Measurements from ENCODE around the gene NPC2. TPM values are rescaled to one million over a fixed set of nuclear protein-coding genes. Genes with fewer than 3 reads are reported as not detected.

NPC2 gene
- total RNA-seq, 1 donor from 2014 or later, result 93.5 TPM

DNA sequence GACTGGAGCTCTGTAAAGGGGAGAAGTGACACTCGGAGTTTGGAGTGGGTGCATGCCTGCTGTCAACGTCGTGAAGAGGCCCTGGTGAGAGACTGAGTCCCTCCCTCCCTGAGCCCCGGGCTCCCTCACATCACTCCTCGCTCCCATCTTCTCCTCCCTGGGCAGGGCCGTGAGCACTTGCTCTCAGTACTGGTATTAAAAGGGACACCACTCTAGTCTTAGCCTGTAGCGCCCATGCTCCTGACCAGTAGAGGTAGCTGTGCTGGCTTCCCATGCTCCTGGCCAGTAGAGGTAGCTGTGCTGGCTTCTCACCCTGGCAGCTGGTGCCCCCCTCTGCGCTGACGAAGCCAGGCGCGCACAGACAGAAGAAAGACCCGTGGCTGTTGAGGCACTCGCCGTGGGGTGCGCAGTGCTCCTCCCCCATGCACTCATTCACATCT lies 15.2 kb upstream of the NPC2 start:
- DNase-seq, result no peak
- peak; percentile 14 for TF ChIP-seq CTCF (IDR thresholded peaks at IDR 0.05; ENCODE audit: borderline replicate concordance)
- Histone ChIP-seq H3K36me3 (no peaks in the 10 kb centered on the region), H3K9me3 (replicated peaks) (no peaks in the 10 kb centered on the region), H3K4me1 (peaks cover 5% of the 10 kb centered on the region), H3K27me3 (ENCODE audit: low read depth) (peaks cover 4% of the 10 kb centered on the region), H3K4me3 (no peak overlapping the region), H3K27ac (replicated peaks) (no peak overlapping the region)
- intact Hi-C loops (cut with micrococcal nuclease), result no loop called here

- H3K4me1 ChIP-seq, result peaks cover 5% of the 10 kb centered on the region
- H3K36me3 ChIP-seq, result no peaks in the 10 kb centered on the region
- intact Hi-C loops (cut with micrococcal nuclease), result no loop called here
- DNase-seq, result no peak
- no peak for TF ChIP-seq CTCF (IDR thresholded peaks at IDR 0.05; ENCODE audit: borderline replicate concordance)
- no peaks in the 10 kb centered on the region for H3K9me3 ChIP-seq (replicated peaks)
- H3K4me3 ChIP-seq, result no peak overlapping the region
- peaks cover 4% of the 10 kb centered on the region for H3K27me3 ChIP-seq (ENCODE audit: low read depth)
- no peak overlapping the region for H3K27ac ChIP-seq (replicated peaks)
Observed at GRCh38 chr14:74507840-74508239, 14.7 kb upstream of the NPC2 start.

DNA sequence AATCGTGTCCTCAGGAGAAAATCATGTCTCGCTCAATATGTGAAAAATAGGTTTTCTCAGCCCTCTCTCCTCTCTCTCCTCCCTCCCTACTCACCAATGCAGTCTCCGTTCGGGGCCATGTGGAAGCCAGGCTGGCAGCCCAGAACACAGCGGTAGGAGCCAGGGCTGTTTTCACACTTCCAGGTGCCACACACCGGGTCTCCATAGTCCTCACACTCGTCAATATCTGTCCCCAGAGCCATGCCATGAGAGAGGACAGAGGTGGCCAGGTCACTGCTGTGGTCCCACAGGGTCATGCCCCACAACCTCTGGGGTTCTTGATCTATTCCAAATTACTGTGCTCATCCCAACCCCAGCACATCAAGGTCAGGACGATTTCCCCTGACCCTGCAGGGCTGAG lies 14.0 kb upstream of the NPC2 start:
- no peak overlapping the region for H3K4me3 ChIP-seq
- DNase-seq, result no peak
- H3K27me3 ChIP-seq (ENCODE audit: low read depth), result peaks cover 4% of the 10 kb centered on the region
- no peaks in the 10 kb centered on the region for H3K36me3 ChIP-seq
- TF ChIP-seq CTCF (IDR thresholded peaks at IDR 0.05; ENCODE audit: borderline replicate concordance), result no peak
- no peak overlapping the region for H3K27ac ChIP-seq (replicated peaks)
- intact Hi-C loops (cut with micrococcal nuclease), result no loop called here
- no peaks in the 10 kb centered on the region for H3K9me3 ChIP-seq (replicated peaks)
- H3K4me1 ChIP-seq, result peaks cover 5% of the 10 kb centered on the region

DNA sequence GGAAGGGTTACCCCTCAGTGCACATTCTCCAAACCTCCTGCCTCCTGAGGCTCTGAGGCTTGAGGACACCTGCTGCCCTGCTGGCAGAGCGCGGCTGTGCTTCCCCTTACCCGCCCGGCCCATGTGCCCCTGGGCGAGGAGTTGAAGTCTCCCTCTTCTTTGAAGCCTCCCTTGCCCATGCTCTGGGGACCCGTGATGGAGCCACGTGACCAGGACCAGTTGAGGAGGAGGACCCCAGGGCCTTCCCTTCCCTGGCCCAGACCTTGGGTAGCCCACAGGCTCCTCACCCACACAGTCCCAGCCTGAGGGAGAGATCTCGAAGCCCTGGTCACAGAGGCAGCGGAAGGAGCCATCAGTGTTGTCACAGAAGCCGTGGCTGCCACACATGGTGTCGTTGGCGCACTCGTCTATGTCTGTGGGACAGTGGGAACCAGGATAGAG lies 13.3 kb upstream of the NPC2 start:
- no peak for DNase-seq
- Histone ChIP-seq H3K9me3 (replicated peaks) (no peaks in the 10 kb centered on the region), H3K36me3 (no peaks in the 10 kb centered on the region), H3K4me1 (peaks cover 9% of the 10 kb centered on the region), H3K27ac (replicated peaks) (no peak overlapping the region), H3K4me3 (no peak overlapping the region), H3K27me3 (ENCODE audit: low read depth) (peaks cover 4% of the 10 kb centered on the region)
- TF ChIP-seq CTCF (IDR thresholded peaks at IDR 0.05; ENCODE audit: borderline replicate concordance), result no peak
- intact Hi-C loops (cut with micrococcal nuclease), result no loop called here

GRCh38 chr14:74505831-74506230 lies 12.7 kb upstream of the NPC2 start:
- Histone ChIP-seq H3K4me3 (no peak overlapping the region), H3K4me1 (peaks cover 15% of the 10 kb centered on the region), H3K36me3 (no peaks in the 10 kb centered on the region), H3K27me3 (ENCODE audit: low read depth) (peaks cover 4% of the 10 kb centered on the region), H3K27ac (replicated peaks) (no peak overlapping the region), H3K9me3 (replicated peaks) (no peaks in the 10 kb centered on the region)
- TF ChIP-seq CTCF (IDR thresholded peaks at IDR 0.05; ENCODE audit: borderline replicate concordance), result no peak
- DNase-seq, result no peak
- intact Hi-C loops (cut with micrococcal nuclease), result no loop called here
